Measurements from ENCODE around the gene SLC10A6.

Gene SLC10A6

GRCh38 chr4:86847571-86847970, 1.6 kb downstream of the SLC10A6 start:
- DNase-seq: no peak

- DNase-seq: no peak
Observed at GRCh38 chr4:86846921-86847320, 2.3 kb downstream of the SLC10A6 start.

GRCh38 chr4:86845593-86845992, 3.6 kb downstream of the SLC10A6 start:
- DNase-seq: no peak

- DNase-seq: no peak
Observed at GRCh38 chr4:86841309-86841708, 7.9 kb downstream of the SLC10A6 start.

GRCh38 chr4:86840858-86841257, 8.3 kb downstream of the SLC10A6 start:
- no peak for DNase-seq

- DNase-seq: no peak
Observed at GRCh38 chr4:86837691-86838503, 11.3 kb downstream of the SLC10A6 start.

GRCh38 chr4:86835677-86836076, 13.5 kb downstream of the SLC10A6 start:
- no peak for DNase-seq

GRCh38 chr4:86834901-86835300, 14.3 kb downstream of the SLC10A6 start:
- DNase-seq: no peak

GRCh38 chr4:86833615-86834014, 15.6 kb downstream of the SLC10A6 start:
- no peak for DNase-seq

GRCh38 chr4:86831262-86832130, 17.7 kb downstream of the SLC10A6 start:
- no peak for DNase-seq

GRCh38 chr4:86825511-86825910, 23.7 kb downstream of the SLC10A6 start:
- DNase-seq: no peak

- DNase-seq: no peak
Observed at GRCh38 chr4:86822136-86822535, 27.0 kb downstream of the SLC10A6 start.

- DNase-seq: no peak
Observed at GRCh38 chr4:86821151-86821550, 28.0 kb downstream of the SLC10A6 start.

GRCh38 chr4:86819561-86819960, 29.6 kb downstream of the SLC10A6 start:
- no peak for DNase-seq

- no peak for DNase-seq
Observed at GRCh38 chr4:86818841-86819240, 30.3 kb downstream of the SLC10A6 start.

- no peak for DNase-seq
Observed at GRCh38 chr4:86818211-86818610, 31.0 kb downstream of the SLC10A6 start.

- peak; percentile 63 for DNase-seq
Observed at GRCh38 chr4:86816501-86817273, 32.5 kb downstream of the SLC10A6 start.

- DNase-seq: no peak
Observed at GRCh38 chr4:86815653-86816052, 33.5 kb downstream of the SLC10A6 start.

- DNase-seq: no peak
Observed at GRCh38 chr4:86810847-86811246, 38.3 kb downstream of the SLC10A6 start.

GRCh38 chr4:86809809-86810208, 39.4 kb downstream of the SLC10A6 start:
- no peak for DNase-seq

GRCh38 chr4:86791126-86791525, 58.1 kb downstream of the SLC10A6 start:
- no peak for DNase-seq

GRCh38 chr4:86788826-86789225, 60.4 kb downstream of the SLC10A6 start:
- DNase-seq: no peak

- no peak for DNase-seq
Observed at GRCh38 chr4:86778175-86778574, 71.0 kb downstream of the SLC10A6 start.

Measured in left hindlimb (tissue), 1 donor.